Measurements from ENCODE around the gene LRRC8D.
"Not testable (repeated sequence)": the region's sequence is repeated elsewhere in the genome, so short reads cannot be mapped to it uniquely, and the experiment has no call there.

The LRRC8D gene

DNA sequence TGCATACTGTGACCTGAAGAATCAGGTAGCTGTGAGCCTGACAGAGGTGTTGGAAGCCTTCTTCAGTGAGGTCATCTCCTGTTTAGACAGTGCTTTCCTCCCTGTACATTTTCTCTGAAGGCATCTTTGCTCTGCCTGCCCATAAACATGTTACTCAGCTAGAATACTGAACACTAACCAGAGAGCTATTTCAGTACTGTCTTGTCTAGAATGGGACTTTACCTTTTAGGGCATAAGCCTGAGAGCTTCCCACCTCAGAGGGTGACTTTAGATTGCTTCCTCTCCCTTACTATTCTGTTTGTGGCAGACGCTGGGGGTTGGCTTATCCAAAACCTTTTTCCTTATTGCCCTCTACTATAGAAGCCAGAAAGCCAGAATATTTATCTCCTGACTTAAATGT lies 150.8 kb downstream of the LRRC8D start:
- no peak for DNase-seq

GRCh38 chr1:89972024-89972423 lies 151.2 kb downstream of the LRRC8D start:
- no peak for DNase-seq

DNA sequence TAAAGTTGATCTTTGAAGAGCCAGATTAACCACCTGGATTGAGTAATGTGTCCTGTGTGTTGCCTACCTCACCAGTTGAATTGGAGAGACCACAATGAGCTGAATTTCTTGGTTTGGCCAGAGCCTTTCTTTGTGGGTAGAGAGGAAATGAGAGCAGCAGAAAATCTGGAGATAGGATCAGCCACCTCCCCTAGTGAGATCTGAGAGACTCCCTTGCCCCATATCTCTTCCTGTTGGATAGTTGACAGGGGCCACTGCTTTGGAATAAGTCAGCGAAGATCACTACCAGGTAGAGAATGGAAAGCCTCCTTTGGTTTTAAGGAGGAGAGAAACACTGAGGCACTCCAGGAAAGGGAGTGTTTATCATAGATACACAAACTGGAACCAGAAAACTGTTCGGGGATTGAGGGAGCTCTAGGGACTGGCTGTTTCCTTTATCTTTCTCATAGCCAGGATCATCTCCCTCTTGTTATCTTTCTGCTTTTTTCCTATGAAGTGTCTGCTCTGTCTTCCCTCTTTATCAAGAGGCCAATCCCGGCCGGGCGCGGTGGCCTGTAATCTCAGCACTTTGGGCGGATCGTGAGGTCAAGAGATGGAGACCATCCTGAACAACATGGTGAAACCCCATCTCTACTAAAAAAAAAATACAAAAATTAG lies 152.8 kb downstream of the LRRC8D start:
- DNase-seq, result no peak

GRCh38 chr1:89974256-89974655 lies 153.4 kb downstream of the LRRC8D start:
- DNase-seq, result no peak

DNA sequence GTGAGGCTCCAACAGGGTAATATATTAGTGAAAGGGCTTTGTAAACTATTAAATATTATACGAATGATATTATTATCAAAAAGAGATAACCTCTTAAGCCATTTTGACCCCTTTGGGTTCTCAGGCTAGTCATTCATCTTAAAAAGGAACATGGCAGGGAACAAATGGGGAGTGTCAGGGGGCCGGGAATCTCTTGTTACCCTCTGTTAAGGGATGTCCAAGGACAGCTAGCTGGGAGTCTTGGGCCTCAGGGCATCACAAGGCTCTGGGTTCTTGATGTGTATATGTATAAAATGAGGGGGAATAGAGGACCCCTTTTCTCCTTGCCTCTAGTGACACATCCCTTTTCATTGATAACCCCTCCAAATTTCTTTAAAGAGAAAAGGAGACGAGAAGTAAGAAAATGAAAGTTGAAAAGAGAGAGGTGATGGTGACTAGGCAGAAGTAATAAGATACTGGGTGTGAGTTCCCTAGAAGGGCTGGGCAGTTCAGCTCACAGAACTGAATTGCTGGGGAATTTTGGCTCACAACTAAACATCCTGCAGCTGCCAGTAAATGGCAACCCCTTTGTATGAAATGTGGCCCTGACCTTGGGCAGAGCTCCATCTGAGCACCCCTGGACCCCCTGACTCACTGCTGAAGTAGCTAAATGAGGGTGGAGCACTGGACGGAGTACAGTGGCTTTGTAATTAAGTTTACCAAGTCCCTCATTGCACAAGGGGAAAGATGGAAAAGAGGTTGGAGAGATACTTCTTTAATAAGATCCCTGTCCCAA lies 154.1 kb downstream of the LRRC8D start:
- no peak for DNase-seq

GRCh38 chr1:89975540-89976125 lies 154.8 kb downstream of the LRRC8D start:
- no peak for DNase-seq

- DNase-seq, result no peak
Observed at GRCh38 chr1:89978755-89979154, 157.9 kb downstream of the LRRC8D start.

- no peak for DNase-seq
Observed at GRCh38 chr1:89980605-89981004, 159.8 kb downstream of the LRRC8D start.

- not testable (repeated sequence) for DNase-seq
Observed at GRCh38 chr1:89982846-89983245, 162.0 kb downstream of the LRRC8D start.

GRCh38 chr1:89984564-89985116 lies 163.8 kb downstream of the LRRC8D start:
- DNase-seq, result not testable (repeated sequence)

DNA sequence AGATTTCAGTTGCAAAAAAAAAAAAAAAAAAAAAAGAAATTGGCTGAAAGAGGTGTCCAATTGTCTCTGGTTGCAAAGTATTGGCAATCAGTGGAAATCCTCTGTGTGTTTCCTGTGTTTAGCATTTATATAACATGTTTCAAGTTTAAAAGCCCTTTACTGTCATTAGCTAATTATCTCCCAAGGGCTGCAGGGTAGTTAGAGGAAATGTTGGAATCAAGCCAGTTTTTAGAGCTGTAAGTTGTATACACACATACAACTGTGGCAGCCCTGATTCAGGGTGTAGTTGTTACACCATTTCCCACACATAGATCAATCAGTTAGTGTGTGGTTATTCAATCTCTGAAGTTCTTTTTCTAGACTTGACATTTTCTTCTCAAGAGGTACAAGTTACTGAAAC lies 165.2 kb downstream of the LRRC8D start:
- DNase-seq, result no peak
